GM12865 (cell line): ENCODE data around the gene CFAP299.

Source experiments
- DNase-seq: peaks from one replicate; pipeline ENCODE4 v3.0.0; 2010; ENCODE audit warnings: low read depth
- H3K4me3 ChIP-seq: 2 replicates; pipeline ENCODE4 v1.5.1; 2011; ENCODE audit warnings: mild to moderate bottlenecking, low read depth, low read length, control low read depth
- CTCF ChIP-seq: IDR thresholded peaks from 2 replicates; pipeline ENCODE4 v1.5.1; 2011; ENCODE audit warnings: low read length, control low read depth, low read depth, inconsistent platforms; ENCODE audit not compliant: insufficient read depth; ENCODE audit errors: missing control alignments

CFAP299 gene

GRCh38 chr4:80407246-80407645, 71.7 kb downstream of the CFAP299 start:
- TF ChIP-seq CTCF = no peak
- DNase-seq = no peak
- no peak overlapping the region for H3K4me3 ChIP-seq

GRCh38 chr4:80409809-80410208, 74.3 kb downstream of the CFAP299 start:
- no peak overlapping the region for H3K4me3 ChIP-seq
- DNase-seq = no peak
- no peak for TF ChIP-seq CTCF

DNA sequence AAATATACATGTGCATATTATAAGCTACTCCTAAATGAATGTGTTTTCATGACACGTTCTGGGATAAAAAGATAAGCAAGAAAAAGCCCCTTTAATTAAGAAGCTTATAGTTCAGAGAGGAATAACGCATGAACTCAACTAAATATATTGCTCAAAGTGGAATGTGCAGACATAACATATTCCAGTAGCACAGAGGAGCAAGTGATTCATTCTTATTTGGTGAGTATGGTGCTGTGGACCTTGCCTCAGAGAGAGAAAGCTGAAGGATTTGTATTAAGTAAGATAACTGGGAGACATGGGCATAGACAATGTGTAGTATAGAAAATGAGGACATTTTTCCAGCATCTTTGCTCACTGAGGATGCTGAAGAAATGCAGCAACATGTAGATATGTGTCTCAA, 76.8 kb downstream of the CFAP299 start:
- H3K4me3 ChIP-seq = no peak overlapping the region
- no peak for TF ChIP-seq CTCF
- no peak for DNase-seq

- no peak for TF ChIP-seq CTCF
- no peak overlapping the region for H3K4me3 ChIP-seq
- no peak for DNase-seq
These were observed 77.6 kb downstream of the CFAP299 start for GRCh38 chr4:80413086-80413485.

- DNase-seq = no peak
- no peak overlapping the region for H3K4me3 ChIP-seq
These were observed 81.5 kb downstream of the CFAP299 start for GRCh38 chr4:80417019-80417418.

GRCh38 chr4:80419946-80420345, 84.4 kb downstream of the CFAP299 start:
- TF ChIP-seq CTCF = no peak
- H3K4me3 ChIP-seq = no peak overlapping the region
- no peak for DNase-seq

More at GRCh38 chr4:80417019-80417418, 81.5 kb downstream of the CFAP299 start:
- TF ChIP-seq CTCF = no peak

DNA sequence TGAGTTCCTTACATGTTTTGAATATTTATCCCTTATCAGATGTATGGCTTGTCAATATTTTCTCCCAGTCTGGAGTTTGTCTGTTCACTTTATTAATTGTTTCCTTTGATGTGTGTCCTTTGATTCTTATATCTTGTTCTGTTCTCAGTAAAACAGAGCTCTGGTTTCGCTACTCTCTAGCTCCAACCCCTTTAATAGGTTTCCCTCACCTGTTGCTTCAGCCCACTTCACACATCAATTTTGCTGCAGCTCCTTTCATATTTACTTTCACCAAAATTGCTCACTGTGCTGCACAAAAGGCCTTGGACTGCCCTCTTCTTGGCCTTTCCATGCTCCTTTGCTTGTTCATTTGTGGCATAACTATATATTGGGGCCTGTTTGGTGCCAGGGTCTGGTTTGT, 85.1 kb downstream of the CFAP299 start:
- DNase-seq = no peak
- TF ChIP-seq CTCF = no peak
- no peak overlapping the region for H3K4me3 ChIP-seq
